Left renal cortex interstitium (tissue), 4 donors: ENCODE measurements around the gene PRLHR. TPM values are rescaled to one million over a fixed set of nuclear protein-coding genes. Genes with fewer than 3 reads are reported as not detected.

ENCODE experiments used
- DNase-seq, 4 donors: peaks; one replicate each; pipeline ENCODE4 v3.0.0-alpha.2; 2013; ENCODE audit warnings: low read depth in 4 of 4, low spot score in 2 of 4, missing footprints in 1 of 4
- polyA plus RNA-seq, 4 donors: library from polyadenylated mRNA; unstranded; fragments of 120-200 nt; gene quantifications; one replicate each; pipeline ENCODE4 v1.2.1, GENCODE V29; 2013; ENCODE audit not compliant: insufficient read length in 4 of 4

Gene PRLHR
- polyA plus RNA-seq, 4 donors = 0.03 TPM; not detected in 2

- DNase-seq = no peak
These were observed 5.1 kb downstream of the PRLHR start for GRCh38 chr10:118590334-118590733.

- DNase-seq = no peak
These were observed 7.4 kb downstream of the PRLHR start for GRCh38 chr10:118587881-118588651.

DNA sequence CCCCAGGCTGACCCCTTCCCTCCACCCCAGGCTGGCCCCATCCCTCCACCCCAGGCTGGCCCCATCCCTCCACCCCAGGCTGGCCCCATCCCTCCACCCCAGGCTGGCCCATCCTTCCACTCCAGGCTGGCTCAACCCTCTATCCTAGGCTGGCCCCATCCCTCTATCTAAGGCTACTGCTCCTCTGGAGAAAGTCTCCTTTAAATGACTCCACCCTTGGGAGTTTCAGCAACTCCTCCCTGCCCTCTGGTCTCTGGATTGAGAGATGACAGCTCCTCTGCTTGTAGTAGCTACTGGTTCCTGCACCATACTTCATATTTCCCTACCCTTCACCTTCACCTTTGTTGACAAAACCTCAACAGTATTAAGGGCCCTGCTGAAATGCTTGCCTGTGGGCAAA, 8.5 kb downstream of the PRLHR start:
- no peak for DNase-seq

DNA sequence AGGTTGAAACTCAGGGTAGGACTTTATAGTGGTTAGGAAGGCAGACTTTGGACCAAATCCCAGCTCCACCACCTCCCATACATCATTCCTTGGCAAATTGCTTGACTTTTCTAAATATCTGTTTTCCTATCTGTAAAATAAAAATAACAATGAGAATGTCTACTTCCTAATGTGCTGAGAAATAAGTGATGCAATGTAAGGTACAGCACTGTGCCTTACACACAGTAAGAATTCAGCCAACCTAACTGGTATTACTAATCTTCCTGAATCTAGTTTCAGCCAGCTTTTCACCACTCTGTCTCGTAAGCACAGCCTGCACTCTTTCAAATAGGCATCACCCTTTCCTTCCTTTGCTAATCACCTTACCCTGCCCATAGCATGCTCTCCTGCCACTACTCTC, 9.7 kb downstream of the PRLHR start:
- no peak for DNase-seq

GRCh38 chr10:118585234-118585633, 10.2 kb downstream of the PRLHR start:
- no peak for DNase-seq

DNA sequence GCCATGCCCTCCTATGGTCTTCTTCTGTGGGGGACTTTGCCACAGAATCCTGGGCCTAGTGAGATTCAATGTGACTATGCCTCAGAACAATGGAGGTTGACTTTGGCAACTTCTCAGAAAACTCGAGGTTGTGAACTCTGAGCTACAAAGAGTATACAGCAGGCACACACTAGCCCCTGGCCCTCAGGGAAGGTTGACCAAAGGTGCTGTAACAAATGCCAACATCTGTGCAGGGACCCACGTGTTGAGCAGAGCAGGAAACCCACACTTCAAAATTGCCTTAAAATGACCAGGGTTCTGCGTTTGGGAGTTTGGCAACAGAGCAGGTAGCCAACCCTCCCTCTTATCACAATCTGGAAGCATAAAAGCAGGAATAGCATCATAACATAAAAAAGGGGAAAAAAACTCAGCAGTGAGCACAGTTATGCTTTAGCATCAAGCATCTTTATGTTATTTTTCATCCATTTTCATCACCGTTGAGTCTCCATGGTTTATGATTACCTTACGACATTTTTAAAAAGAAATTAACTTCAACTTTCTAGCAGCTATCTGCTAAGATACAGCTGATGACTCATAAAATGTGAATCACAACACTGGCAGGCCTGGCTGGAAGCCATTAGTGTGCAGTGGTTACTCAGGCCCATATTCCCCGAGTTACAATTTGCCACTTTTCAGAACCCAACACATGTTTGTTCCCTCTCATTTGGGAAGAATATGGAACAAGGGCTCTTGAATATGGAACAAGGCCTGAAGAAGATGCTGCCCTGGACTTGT, 11.1 kb downstream of the PRLHR start:
- no peak for DNase-seq

- no peak for DNase-seq
These were observed 11.8 kb downstream of the PRLHR start for GRCh38 chr10:118583611-118584010.

- no peak for DNase-seq
These were observed 12.9 kb downstream of the PRLHR start for GRCh38 chr10:118582511-118582910.

DNA sequence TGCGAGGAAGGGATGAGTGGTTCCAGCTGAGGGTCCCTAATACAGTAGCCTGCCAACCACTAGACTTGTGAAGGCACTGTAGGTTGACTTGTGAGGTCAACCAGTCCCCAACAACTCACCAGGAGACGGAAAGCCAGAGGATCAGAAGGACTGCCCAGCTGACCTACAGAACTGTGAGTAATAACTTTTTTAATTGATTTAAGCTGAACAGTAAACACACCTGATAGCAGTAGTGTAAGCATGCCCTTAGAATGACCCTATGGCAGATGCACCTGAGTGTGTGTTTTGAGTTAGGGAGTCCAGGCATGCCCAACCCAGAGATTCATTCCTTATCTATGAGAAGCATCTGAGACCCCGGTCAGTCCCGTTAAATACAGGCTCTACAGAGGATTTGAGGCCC, 14.1 kb downstream of the PRLHR start:
- DNase-seq = no peak

GRCh38 chr10:118580702-118581101, 14.7 kb downstream of the PRLHR start:
- no peak for DNase-seq

- DNase-seq = no peak
These were observed 21.9 kb downstream of the PRLHR start for GRCh38 chr10:118573512-118573911.

DNA sequence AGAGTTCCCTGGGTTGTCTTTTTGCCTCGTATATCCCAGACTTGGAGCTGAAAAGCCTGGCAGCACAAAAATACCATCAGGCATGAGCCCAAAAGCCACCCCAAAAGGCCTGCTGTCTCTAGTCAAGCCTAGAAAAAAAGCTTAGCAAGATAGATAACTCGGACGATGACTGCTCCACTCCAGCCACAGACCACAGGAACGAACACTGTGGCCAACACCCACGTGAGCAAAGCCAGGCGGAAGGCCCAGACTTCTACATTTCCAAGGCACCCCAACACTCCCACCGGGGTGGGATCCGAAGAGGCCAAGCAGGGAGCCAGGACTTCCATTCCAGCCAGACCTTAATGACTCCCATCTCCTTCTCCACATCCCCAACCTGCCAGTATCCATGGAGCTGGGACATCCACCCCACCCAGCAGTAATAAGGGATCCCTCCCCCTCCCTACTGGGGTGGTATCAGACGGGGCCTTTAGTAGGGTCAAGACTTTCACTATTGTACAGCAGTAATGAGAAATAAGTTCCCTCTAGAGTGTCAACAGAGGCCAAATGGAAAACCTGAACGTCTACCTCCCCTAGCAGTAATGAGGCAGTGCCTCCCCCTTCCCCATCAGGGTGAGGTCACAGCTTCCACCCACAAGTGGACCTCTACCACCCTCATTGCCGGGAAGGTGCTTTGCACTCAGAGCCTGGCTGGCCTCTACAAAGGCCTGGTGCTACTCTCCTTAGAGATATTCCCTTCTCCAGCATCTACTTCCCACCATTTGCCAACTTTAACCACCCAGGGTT, 23.0 kb downstream of the PRLHR start:
- DNase-seq = no peak

DNA sequence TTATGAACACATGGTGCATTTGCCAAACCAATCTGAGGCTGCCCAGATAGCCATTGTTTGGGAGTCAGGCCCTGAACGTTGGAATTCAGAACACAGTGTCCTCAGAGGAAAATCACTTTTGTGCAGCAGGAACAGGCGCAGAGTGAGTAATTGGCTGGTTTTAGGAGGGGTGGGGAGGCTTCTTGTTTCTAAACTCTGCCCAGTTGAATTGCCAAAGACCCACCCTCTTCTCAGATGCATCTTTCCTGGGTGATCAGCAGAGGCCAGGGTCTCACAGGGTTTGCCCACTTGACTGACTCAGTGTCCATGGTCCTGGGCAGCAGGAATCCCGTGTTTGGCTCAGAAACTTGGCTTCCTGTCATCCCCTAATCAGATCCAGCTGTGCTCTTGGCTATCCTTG, 24.3 kb downstream of the PRLHR start:
- DNase-seq = no peak

- DNase-seq = no peak
These were observed 24.9 kb downstream of the PRLHR start for GRCh38 chr10:118570591-118570990.

GRCh38 chr10:118569882-118570252, 25.6 kb downstream of the PRLHR start:
- DNase-seq = no peak

- DNase-seq = no peak
These were observed 26.1 kb downstream of the PRLHR start for GRCh38 chr10:118569241-118569881.

DNA sequence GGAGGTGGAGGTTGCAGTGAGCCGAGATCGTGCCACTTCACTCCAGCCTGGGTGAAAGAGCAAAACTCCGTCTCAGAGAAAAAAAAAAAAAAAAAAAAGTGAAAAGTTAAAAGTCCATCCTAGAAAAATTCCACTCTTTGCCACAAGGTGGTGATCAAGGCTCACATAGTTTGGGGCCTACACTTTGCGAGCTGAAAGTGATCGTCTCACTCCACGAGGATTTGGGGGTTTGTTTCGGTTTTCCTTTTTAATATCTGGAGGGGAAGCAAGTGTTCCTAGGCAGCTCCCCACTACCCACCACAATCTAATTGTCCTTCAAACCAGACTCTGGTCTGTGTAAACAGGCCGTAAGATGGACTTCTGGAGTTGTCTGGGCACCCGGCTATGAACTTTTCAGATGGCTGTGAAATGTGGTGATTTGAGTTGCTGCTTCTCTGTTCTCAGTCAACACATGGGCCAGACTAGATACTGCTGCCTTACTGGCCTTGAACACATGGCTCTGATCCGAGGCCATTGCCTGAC, 27.1 kb downstream of the PRLHR start:
- peak in 3 of 4 donors; percentile 41 to 76 (median 54) for DNase-seq

- no peak for DNase-seq
These were observed 27.7 kb downstream of the PRLHR start for GRCh38 chr10:118567701-118568248.

GRCh38 chr10:118566911-118567310, 28.5 kb downstream of the PRLHR start:
- no peak for DNase-seq
